Mesenteric fat pad (tissue), 1 donor: Measurements from ENCODE around the gene SIM2. TPM values are rescaled to one million over a fixed set of nuclear protein-coding genes. Genes with fewer than 3 reads are reported as not detected.

Source experiments
- DNase-seq: peaks from one replicate; pipeline ENCODE4 v3.0.0-alpha.2; 2020; ENCODE audit warnings: low spot score
- total RNA-seq: library from RNA; stranded (reverse); fragmentation: NEBNext Ultra II Directional; extraction: Animal tissue kit (Norgen Biotek cat#: 25700); gene quantifications from one replicate; pipeline ENCODE4 v1.2.1, GENCODE V29; 2021
- donor health status: DM: yes; HTN: yes; CAD: no.

SIM2 gene
- total RNA-seq, 1 donor from 2014 or later = not detected

GRCh38 chr21:36684957-36685714 is 13.8 kb upstream of the SIM2 start:
- DNase-seq = no peak

- DNase-seq = peak; percentile 75
Observed at GRCh38 chr21:36686955-36687354, 12.0 kb upstream of the SIM2 start.

GRCh38 chr21:36688324-36688723 is 10.6 kb upstream of the SIM2 start:
- DNase-seq = no peak

- DNase-seq = no peak
Observed at GRCh38 chr21:36689324-36689723, 9.6 kb upstream of the SIM2 start.

- no peak for DNase-seq
Observed at GRCh38 chr21:36690628-36691554, 8.0 kb upstream of the SIM2 start.

- DNase-seq = no peak
Observed at GRCh38 chr21:36691555-36692041, 7.3 kb upstream of the SIM2 start.

GRCh38 chr21:36692114-36692834 is 6.6 kb upstream of the SIM2 start:
- peak; percentile 67 for DNase-seq

GRCh38 chr21:36692835-36693488 is 6.0 kb upstream of the SIM2 start:
- DNase-seq = peak; percentile 76

GRCh38 chr21:36693489-36694030 is 5.4 kb upstream of the SIM2 start:
- DNase-seq = no peak

- DNase-seq = no peak
Observed at GRCh38 chr21:36694031-36694515, 4.8 kb upstream of the SIM2 start.

- DNase-seq = no peak
Observed at GRCh38 chr21:36694593-36695282, 4.2 kb upstream of the SIM2 start.

GRCh38 chr21:36695283-36695634 is 3.7 kb upstream of the SIM2 start:
- no peak for DNase-seq

GRCh38 chr21:36695671-36696389 is 3.1 kb upstream of the SIM2 start:
- DNase-seq = no peak

- DNase-seq = peak; percentile 85
Observed at GRCh38 chr21:36696390-36697059, 2.4 kb upstream of the SIM2 start.

- peak; percentile 88 for DNase-seq
Observed at GRCh38 chr21:36697060-36697850, 1.7 kb upstream of the SIM2 start.

GRCh38 chr21:36697851-36698384 is 997 bp upstream of the SIM2 start:
- no peak for DNase-seq

- peak; percentile 81 for DNase-seq
Observed at GRCh38 chr21:36698385-36698980, 432 bp upstream of the SIM2 start.
